GM12801 (cell line): ENCODE data around the gene CYP2A6.

Source experiments
- TF ChIP-seq, protein P1 (sequence below): IDR thresholded peaks from one replicate; pipeline ENCODE4 v1.5.1; 2011; ENCODE audit warnings: control low read depth; ENCODE audit not compliant: insufficient read length; ENCODE audit errors: extremely low read depth

Gene CYP2A6

GRCh38 chr19:40822161-40822560, 28.1 kb downstream of the CYP2A6 start:
- TF ChIP-seq, protein P1, sequence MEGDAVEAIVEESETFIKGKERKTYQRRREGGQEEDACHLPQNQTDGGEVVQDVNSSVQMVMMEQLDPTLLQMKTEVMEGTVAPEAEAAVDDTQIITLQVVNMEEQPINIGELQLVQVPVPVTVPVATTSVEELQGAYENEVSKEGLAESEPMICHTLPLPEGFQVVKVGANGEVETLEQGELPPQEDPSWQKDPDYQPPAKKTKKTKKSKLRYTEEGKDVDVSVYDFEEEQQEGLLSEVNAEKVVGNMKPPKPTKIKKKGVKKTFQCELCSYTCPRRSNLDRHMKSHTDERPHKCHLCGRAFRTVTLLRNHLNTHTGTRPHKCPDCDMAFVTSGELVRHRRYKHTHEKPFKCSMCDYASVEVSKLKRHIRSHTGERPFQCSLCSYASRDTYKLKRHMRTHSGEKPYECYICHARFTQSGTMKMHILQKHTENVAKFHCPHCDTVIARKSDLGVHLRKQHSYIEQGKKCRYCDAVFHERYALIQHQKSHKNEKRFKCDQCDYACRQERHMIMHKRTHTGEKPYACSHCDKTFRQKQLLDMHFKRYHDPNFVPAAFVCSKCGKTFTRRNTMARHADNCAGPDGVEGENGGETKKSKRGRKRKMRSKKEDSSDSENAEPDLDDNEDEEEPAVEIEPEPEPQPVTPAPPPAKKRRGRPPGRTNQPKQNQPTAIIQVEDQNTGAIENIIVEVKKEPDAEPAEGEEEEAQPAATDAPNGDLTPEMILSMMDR = no peak

DNA sequence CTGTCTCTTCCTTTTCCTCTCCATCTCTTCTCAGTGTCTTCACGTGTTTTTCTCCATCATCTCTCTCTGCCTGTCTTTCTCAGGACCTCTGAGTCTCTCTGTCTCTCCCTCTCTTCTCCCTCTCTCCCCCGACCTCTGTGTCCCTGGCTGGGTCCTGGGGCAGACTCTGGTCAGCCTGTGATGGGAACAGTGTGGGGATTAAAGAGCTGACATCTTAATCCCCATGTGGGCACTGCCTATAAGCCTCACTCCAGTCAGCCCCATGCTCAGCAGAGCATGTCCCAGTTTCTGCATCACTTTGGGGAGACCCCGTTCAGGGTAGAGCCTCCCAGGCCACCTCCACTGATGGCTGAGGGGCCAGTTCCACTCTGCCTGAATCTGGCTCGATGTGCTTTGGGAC, 35.0 kb downstream of the CYP2A6 start:
- TF ChIP-seq, protein P1 = no peak

GRCh38 chr19:40813182-40813581, 37.1 kb downstream of the CYP2A6 start:
- TF ChIP-seq, protein P1 = no peak

- TF ChIP-seq, protein P1 = no peak
Observed at GRCh38 chr19:40811478-40812341, 38.5 kb downstream of the CYP2A6 start.

DNA sequence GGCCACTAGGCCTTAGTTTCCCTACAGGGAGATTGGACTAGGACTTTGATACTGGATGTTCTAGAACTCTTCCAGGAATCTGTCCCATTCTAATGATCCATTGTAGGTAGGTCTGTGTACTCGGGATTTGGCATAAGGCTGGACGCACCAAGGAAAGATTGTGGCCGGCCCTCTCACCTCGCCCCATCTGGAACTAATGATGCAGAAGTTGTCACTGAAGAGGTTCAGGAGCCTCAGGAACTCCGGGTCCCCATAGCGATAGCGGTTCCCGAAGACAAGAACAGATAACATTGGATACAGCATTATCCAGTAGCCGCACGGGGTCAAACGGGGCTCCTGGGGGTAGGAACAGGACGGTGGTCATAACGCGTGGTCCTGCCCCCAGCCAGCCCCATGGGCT, 40.1 kb downstream of the CYP2A6 start:
- TF ChIP-seq, protein P1 = no peak

DNA sequence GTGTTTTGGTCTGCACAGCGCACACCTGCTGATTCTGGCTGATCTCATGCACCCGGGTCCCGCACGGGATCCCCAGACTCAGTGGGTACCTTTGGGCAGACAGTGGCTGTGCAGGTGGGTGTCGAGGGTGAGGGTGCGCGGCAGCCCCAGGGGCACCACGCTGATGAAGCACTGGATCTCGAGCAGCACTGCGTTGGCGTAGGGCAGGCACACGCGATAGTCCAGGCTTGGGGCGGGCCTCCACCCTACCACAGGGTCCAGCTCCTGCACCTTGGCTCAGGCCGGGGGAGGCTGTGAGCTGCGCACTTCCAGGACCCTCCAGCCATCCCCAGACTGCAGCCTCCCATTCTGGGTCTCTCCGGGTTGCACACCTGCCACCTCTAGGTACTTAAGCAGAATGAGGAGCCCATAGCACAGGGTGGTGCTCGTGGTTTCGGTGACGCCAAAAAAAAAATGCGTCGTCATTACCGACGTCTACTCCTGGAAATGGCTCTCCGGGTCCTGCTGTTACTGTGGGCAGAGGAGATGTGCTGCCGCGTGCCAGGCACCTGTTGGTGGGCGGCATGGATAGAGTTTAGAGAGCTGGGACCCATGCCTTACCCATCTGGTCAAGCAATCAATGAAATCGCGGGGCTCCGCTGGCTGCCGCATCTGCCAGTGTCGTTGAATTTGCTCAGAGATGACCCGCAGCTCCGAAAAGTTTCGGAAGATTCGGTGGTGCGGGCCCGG, 40.7 kb downstream of the CYP2A6 start:
- TF ChIP-seq, protein P1 = no peak

GRCh38 chr19:40808497-40808896, 41.8 kb downstream of the CYP2A6 start:
- TF ChIP-seq, protein P1 = no peak
